ENCODE measurements around the gene SELENOM.

SELENOM gene

GRCh38 chr22:31148953-31149627 lies 41.7 kb upstream of the SELENOM start:
- peak; percentile 75 for DNase-seq (ENCODE audit: low read depth)

DNA sequence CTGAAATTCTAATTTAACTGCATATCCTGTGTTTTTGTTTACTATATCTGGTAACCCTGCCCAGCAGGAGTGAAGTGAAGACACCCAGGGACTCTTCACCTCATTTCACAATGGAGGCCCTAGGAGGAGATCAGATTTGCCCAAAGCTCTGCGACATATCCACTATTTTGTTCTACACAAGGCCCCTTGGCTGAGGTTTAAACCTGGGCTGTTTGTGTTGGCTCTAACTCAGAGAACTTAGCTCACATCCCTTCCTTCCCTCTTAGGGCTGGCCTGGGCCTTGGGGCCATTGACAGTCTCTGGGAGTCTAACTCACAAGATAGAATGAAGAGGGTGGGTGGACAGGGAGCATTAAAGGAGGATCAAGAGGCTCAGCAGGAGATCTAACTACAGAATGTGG lies 41.1 kb upstream of the SELENOM start:
- no peak for TF ChIP-seq CTCF (conservative IDR thresholded peaks at IDR 0.05; ENCODE audit: control insufficient read depth, insufficient read depth, low read depth, low read length)
- H3K4me3 ChIP-seq (ENCODE audit: control insufficient read depth, low read depth, low read length): no peak overlapping the region
- peak; percentile 33 for DNase-seq (ENCODE audit: low read depth)

More at GRCh38 chr22:31148953-31149627, 41.7 kb upstream of the SELENOM start:
- no peak overlapping the region for H3K4me3 ChIP-seq (ENCODE audit: control insufficient read depth, low read depth, low read length)
- peak; percentile 99 for TF ChIP-seq CTCF (conservative IDR thresholded peaks at IDR 0.05; ENCODE audit: control insufficient read depth, insufficient read depth, low read depth, low read length)

DNA sequence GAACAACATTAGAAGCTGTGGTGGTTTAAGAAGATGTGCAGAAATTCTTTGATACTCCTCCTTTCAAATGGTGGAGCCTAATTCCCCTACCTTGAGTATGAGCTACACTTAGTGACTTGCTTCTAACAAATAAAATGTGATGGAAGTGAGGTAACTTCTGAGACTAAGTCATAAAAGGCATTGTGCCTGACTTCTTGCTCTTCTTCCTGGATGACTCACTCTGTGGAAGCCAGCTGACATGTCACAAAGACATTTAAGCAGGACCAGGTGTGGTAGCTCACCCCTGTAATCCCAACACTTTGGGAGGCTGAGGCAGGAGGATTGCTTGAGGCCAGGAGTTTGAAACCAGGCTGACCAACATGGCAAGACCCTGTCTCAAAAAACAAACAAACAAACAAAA lies 36.9 kb upstream of the SELENOM start:
- no peak overlapping the region for H3K4me3 ChIP-seq (ENCODE audit: control insufficient read depth, low read depth, low read length)
- TF ChIP-seq CTCF (conservative IDR thresholded peaks at IDR 0.05; ENCODE audit: control insufficient read depth, insufficient read depth, low read depth, low read length): no peak
- DNase-seq (ENCODE audit: low read depth): peak; percentile 56

DNA sequence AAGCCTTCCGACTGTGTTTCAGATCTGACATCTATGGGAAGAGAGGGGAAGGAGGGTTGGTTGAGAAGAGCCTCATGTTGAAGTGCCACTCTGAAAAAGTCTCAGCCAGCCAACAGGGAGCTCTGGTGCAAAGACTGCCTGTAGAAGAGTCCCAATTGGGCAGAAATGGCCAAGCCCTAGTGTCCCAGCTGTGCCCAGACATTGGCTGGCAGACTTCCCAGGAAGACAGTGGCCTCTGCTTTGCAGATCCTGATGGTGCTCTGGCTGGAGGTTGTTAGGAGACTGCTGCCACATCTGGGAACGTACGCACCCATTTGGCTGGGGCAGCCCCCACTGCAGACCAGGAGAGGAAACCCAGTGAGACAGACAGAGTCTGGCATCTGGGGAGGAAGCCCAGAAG lies 36.2 kb upstream of the SELENOM start:
- no peak for TF ChIP-seq CTCF (conservative IDR thresholded peaks at IDR 0.05; ENCODE audit: control insufficient read depth, insufficient read depth, low read depth, low read length)
- H3K4me3 ChIP-seq (ENCODE audit: control insufficient read depth, low read depth, low read length): no peak overlapping the region
- DNase-seq (ENCODE audit: low read depth): no peak

DNA sequence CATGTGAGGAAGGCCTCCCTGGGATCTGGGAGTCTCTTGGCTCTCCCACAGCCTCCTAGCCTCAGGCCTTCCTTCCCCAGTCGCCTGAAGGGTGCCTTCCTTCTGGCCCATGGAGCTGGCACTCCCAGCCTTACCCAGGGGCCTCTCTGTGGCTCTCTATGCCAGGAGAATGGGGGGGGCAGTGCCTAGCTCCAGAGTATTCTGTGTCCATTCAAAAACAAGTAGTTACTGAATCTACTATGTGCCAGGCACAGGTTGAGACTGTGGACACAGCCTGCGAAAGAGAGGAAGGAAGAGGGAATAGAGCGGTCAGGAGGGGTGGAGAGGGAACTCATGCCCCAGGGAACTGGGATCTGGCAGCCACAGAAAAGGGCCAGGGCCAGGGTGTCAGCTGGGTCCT lies 35.7 kb upstream of the SELENOM start:
- no peak for TF ChIP-seq CTCF (conservative IDR thresholded peaks at IDR 0.05; ENCODE audit: control insufficient read depth, insufficient read depth, low read depth, low read length)
- DNase-seq (ENCODE audit: low read depth): no peak
- H3K4me3 ChIP-seq (ENCODE audit: control insufficient read depth, low read depth, low read length): no peak overlapping the region

GRCh38 chr22:31142285-31142684 lies 34.9 kb upstream of the SELENOM start:
- no peak for DNase-seq (ENCODE audit: low read depth)
- no peak for TF ChIP-seq CTCF (conservative IDR thresholded peaks at IDR 0.05; ENCODE audit: control insufficient read depth, insufficient read depth, low read depth, low read length)
- no peak overlapping the region for H3K4me3 ChIP-seq (ENCODE audit: control insufficient read depth, low read depth, low read length)

DNA sequence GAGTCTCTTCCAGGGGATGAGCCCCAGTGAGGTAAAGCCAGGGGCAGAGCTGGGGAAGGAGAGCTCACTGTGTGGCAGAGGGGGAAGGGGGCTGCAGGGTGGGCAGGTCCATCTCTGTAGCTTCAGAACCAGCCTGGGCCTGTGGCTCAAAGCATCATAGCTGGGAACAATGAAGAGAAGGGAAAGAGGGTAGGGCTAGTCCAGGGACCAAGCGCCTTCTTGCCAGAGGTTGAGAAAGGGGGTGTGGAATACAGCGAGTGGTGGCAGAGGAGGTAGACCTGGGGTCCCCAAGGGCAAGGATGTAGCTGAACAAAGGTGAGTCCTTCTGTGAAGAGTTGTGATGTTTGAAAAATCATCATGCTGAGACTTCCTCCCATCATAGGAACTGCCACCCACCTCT lies 34.2 kb upstream of the SELENOM start:
- no peak for TF ChIP-seq CTCF (conservative IDR thresholded peaks at IDR 0.05; ENCODE audit: control insufficient read depth, insufficient read depth, low read depth, low read length)
- no peak for DNase-seq (ENCODE audit: low read depth)
- H3K4me3 ChIP-seq (ENCODE audit: control insufficient read depth, low read depth, low read length): no peak overlapping the region
